ENCODE data around the gene CASP8AP2. TPM values are rescaled to one million over a fixed set of nuclear protein-coding genes. Genes with fewer than 3 reads are reported as not detected.

CASP8AP2 gene
- total and polyA plus RNA-seq, 2 donors (not counting 3 experiments of a cell fraction or from before 2014, with no cell fraction given), result 4.7 to 22.0 TPM

DNA sequence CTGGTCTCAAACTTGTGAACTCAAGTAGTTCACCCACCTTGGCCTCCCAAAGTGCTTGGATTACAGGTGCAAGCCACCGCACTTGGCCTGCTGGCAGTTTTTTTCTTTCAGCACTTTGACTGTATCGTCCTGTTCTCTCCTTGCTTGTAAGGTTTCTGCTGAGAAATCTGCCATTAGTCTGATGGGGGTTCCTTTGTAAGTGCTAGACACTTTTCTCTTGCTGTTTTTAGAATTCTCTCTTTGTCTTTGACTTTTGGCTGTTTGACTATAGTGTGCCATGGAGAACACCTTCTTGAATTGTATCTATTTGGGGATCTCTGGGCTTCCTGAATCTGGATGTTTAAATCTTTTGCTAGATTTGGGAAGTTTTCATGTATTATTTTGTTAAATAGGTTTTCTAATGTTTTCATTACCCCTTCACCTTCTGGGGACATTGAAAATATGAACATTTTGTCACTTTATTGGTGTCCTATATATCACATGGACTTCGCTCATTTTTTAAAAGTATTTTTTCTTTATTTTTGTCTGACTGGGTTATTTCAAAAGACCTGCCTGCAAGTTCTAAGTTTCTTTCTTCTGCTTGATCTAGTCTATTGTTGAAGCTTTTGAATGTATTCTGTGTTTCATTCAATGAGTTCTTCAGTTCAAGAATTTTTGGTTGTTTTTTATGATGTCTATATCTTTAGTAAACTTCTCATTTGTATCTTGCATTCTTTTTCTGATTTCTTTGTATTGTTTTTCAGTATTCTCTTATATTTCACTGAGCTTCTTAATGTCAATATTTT, 86.6 kb downstream of the CASP8AP2 start:
- ChIA-PET POLR2A (interaction anchor here (0.5 kb wide), 1 partner anchor 495 kb away, joined by 4 read pairs; no protein-coding TSS in a partner anchor), CTCF (no interaction called here)
- H3K36me3 ChIP-seq (ENCODE audit: control insufficient read depth in 2 of 2, extremely low read depth in 1 of 2, insufficient read depth in 2 of 2, low read length in 2 of 2), result no peaks in the 10 kb centered on the region
- H4K20me1 ChIP-seq (replicated peaks; ENCODE audit: control insufficient read depth, extremely low read depth, insufficient read depth, low read length), result no peaks in the 10 kb centered on the region
- H3K4me2 ChIP-seq (ENCODE audit: insufficient read depth, low read length), result no peak overlapping the region
- intact Hi-C loops (cut with micrococcal nuclease) (no loop called here), dilution Hi-C loops (cut with MboI; ENCODE audit: extremely low pct_ligation_motif_present, low sequenced_read_pairs) (no loop called here)
- no peak overlapping the region for H3K9ac ChIP-seq (replicated peaks; ENCODE audit: extremely low read depth, insufficient read depth, low read length)
- TF ChIP-seq GATA2 (IDR thresholded peaks at IDR 0.05; ENCODE audit: insufficient read depth, insufficient read length, low read depth, low read length) (no peak), JUN (IDR thresholded peaks at IDR 0.05; ENCODE audit: borderline replicate concordance, insufficient read depth, insufficient read length, low read depth) (no peak), MYC (IDR thresholded peaks at IDR 0.05; ENCODE audit: low read depth, low read length) (no peak), EZH2 (IDR thresholded peaks at IDR 0.05; ENCODE audit: borderline replicate concordance, low read depth, low read length, severe bottlenecking) (no peak), POLR2AphosphoS5 (IDR thresholded peaks at IDR 0.05; ENCODE audit: insufficient read depth, low read depth, low read length) (no peak), POLR2A (IDR thresholded peaks at IDR 0.05; ENCODE audit: low read depth, low read length) (no peak)
- TF ChIP-seq, protein P1, sequence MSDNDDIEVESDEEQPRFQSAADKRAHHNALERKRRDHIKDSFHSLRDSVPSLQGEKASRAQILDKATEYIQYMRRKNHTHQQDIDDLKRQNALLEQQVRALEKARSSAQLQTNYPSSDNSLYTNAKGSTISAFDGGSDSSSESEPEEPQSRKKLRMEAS (IDR thresholded peaks at IDR 0.05; ENCODE audit: insufficient read depth, insufficient read length), result no peak
- TF ChIP-seq, protein P2, sequence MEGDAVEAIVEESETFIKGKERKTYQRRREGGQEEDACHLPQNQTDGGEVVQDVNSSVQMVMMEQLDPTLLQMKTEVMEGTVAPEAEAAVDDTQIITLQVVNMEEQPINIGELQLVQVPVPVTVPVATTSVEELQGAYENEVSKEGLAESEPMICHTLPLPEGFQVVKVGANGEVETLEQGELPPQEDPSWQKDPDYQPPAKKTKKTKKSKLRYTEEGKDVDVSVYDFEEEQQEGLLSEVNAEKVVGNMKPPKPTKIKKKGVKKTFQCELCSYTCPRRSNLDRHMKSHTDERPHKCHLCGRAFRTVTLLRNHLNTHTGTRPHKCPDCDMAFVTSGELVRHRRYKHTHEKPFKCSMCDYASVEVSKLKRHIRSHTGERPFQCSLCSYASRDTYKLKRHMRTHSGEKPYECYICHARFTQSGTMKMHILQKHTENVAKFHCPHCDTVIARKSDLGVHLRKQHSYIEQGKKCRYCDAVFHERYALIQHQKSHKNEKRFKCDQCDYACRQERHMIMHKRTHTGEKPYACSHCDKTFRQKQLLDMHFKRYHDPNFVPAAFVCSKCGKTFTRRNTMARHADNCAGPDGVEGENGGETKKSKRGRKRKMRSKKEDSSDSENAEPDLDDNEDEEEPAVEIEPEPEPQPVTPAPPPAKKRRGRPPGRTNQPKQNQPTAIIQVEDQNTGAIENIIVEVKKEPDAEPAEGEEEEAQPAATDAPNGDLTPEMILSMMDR (IDR thresholded peaks at IDR 0.05; ENCODE audit: extremely low read depth in 1 of 2, insufficient read depth in 1 of 2, low read depth in 1 of 2, low read length in 2 of 2), result no peak
- H3K4me3 ChIP-seq (replicated peaks in 1 of 3; ENCODE audit: insufficient read depth in 1 of 3, low read depth in 1 of 3, low read length in 3 of 3), result no peak overlapping the region
- FAIRE-seq, result no peak
- H2AFZ ChIP-seq (ENCODE audit: low read depth, low read length), result no peak overlapping the region
- no peak overlapping the region for H3K27ac ChIP-seq (ENCODE audit: insufficient read depth, low read depth, low read length)
- H3K79me2 ChIP-seq (ENCODE audit: control insufficient read depth, insufficient read depth, low read length), result no peaks in the 10 kb centered on the region
- H3K9me3 ChIP-seq (replicated peaks; ENCODE audit: control insufficient read depth, insufficient read depth, low read length), result no peaks in the 10 kb centered on the region
- no peaks in the 10 kb centered on the region for H3K4me1 ChIP-seq (ENCODE audit: control insufficient read depth, extremely low read depth, insufficient read depth, low read length)
- no TSS peak for BruUV-seq (replicated peaks)
- no peaks in the 10 kb centered on the region for H3K9me1 ChIP-seq (replicated peaks; ENCODE audit: control insufficient read depth, extremely low read depth, insufficient read depth, low read length)
- no peak for DNase-seq (ENCODE audit: low read depth, low spot score)
- H3K27me3 ChIP-seq (ENCODE audit: control insufficient read depth in 2 of 2, insufficient read depth in 2 of 2, low read length in 2 of 2), result no peaks in the 10 kb centered on the region
